Tibial artery (tissue), 4 donors: ENCODE results near the gene UBR3.

Experiments
- DNase-seq, 2 donors: peaks; one replicate each; pipeline ENCODE4 v3.0.0-alpha.2; 2019
- H3K27ac ChIP-seq, 2 donors: fragments of 200-600 bp; sonication (generic) in 1 of 2; 1 replicate in 1 of 2; 2 replicates in 1 of 2; pipeline ENCODE4 v1.5.1; 2018 to 2019; ENCODE audit warnings: mild to moderate bottlenecking in 1 of 2
- H3K27me3 ChIP-seq, 2 donors: fragments of 200-600 bp; sonication (generic) in 1 of 2; one replicate each; pipeline versions ENCODE4 v1.5.1 to v1.6.0; 2016 to 2019
- H3K36me3 ChIP-seq, 3 donors: fragments of 200-600 bp; sonication (generic) in 2 of 3; one replicate each; pipeline ENCODE4 v1.5.1; 2016 to 2019; ENCODE audit warnings: mild to moderate bottlenecking in 2 of 3
- H3K4me1 ChIP-seq, 4 donors: fragments of 200-600 bp; sonication (generic) in 2 of 4; 1 replicate in 3 of 4; 2 replicates in 1 of 4; pipeline ENCODE4 v1.5.1; 2016 to 2019
- H3K4me3 ChIP-seq, 2 donors: fragments of 200-600 bp; sonication (generic) in 1 of 2; 1 replicate in 1 of 2; 2 replicates in 1 of 2; pipeline ENCODE4 v1.5.1; 2018 to 2019; ENCODE audit warnings: mild to moderate bottlenecking in 2 of 2
- H3K9me3 ChIP-seq, 3 donors: fragments of 200-600 bp; sonication (generic) in 1 of 3; one replicate each; pipeline ENCODE4 v1.5.1; 2016 to 2019
- CTCF ChIP-seq, 2 experiments: fragments of 200-600 bp in 1 of 2; fragments of 450-650 bp in 1 of 2; IDR thresholded peaks; one replicate each; pipeline ENCODE4 v1.5.1; 2017 to 2019; ENCODE audit warnings: antibody characterized with exemption in 2 of 2, mild to moderate bottlenecking in 1 of 2, moderate library complexity in 1 of 2
- intact Hi-C: fragments of 100-400 bp; cut with DNase I; formaldehyde crosslinking; loops from one replicate; pipeline ENCODE4 v1.15.0; 2023; ENCODE audit warnings: low total_unique reads

Gene UBR3

GRCh38 chr2:170077830-170078569, 250.7 kb downstream of the UBR3 start:
- H3K27ac ChIP-seq, result no peak overlapping the region
- no peaks in the 10 kb centered on the region for H3K27me3 ChIP-seq
- intact Hi-C loops, result no loop called here
- TF ChIP-seq CTCF (IDR thresholded peaks at IDR 0.05), result no peak
- H3K4me1 ChIP-seq, result peaks cover 0 to 5% (median 0%) of the 10 kb centered on the region in 4 donors
- no peak overlapping the region for H3K4me3 ChIP-seq
- H3K9me3 ChIP-seq, result no peaks in the 10 kb centered on the region
- DNase-seq, result no peak
- peaks cover 36 to 49% (median 37%) of the 10 kb centered on the region in 3 donors for H3K36me3 ChIP-seq

- intact Hi-C loops, result loop anchor here (10.0 kb wide), 1 partner anchor 150 kb away; no protein-coding TSS in a partner anchor
- no peak for TF ChIP-seq CTCF (IDR thresholded peaks at IDR 0.05)
- no peaks in the 10 kb centered on the region for H3K9me3 ChIP-seq
- no peaks in the 10 kb centered on the region for H3K27me3 ChIP-seq
- peaks cover 0 to 6% (median 0%) of the 10 kb centered on the region in 4 donors for H3K4me1 ChIP-seq
- H3K27ac ChIP-seq, result no peak overlapping the region
- H3K4me3 ChIP-seq, result no peak overlapping the region
- peaks cover 26 to 46% (median 39%) of the 10 kb centered on the region in 3 donors for H3K36me3 ChIP-seq
- DNase-seq, result no peak
These were observed 257.7 kb downstream of the UBR3 start for GRCh38 chr2:170084820-170085491.

GRCh38 chr2:170086117-170086688, 258.9 kb downstream of the UBR3 start:
- intact Hi-C loops, result loop anchor here (10.0 kb wide), 1 partner anchor 151 kb away; no protein-coding TSS in a partner anchor

GRCh38 chr2:170086751-170087412, 259.6 kb downstream of the UBR3 start:
- intact Hi-C loops, result loop anchor here (10.0 kb wide), 1 partner anchor 152 kb away; no protein-coding TSS in a partner anchor
- Histone ChIP-seq H3K9me3 (no peaks in the 10 kb centered on the region), H3K4me1 (peaks cover 0 to 6% (median 0%) of the 10 kb centered on the region in 4 donors), H3K27ac (no peak overlapping the region), H3K27me3 (no peaks in the 10 kb centered on the region), H3K4me3 (no peak overlapping the region), H3K36me3 (peaks cover 7 to 27% (median 20%) of the 10 kb centered on the region in 3 donors)
- DNase-seq, result no peak
- TF ChIP-seq CTCF (IDR thresholded peaks at IDR 0.05), result no peak

More at GRCh38 chr2:170086117-170086688, 258.9 kb downstream of the UBR3 start:
- no peaks in the 10 kb centered on the region for H3K9me3 ChIP-seq
- H3K27ac ChIP-seq, result no peak overlapping the region
- H3K4me1 ChIP-seq, result peaks cover 0 to 6% (median 0%) of the 10 kb centered on the region in 4 donors
- no peak overlapping the region for H3K4me3 ChIP-seq
- DNase-seq, result no peak
- peaks cover 14 to 33% (median 26%) of the 10 kb centered on the region in 3 donors for H3K36me3 ChIP-seq
- TF ChIP-seq CTCF (IDR thresholded peaks at IDR 0.05), result no peak
- H3K27me3 ChIP-seq, result no peaks in the 10 kb centered on the region

GRCh38 chr2:170087413-170087793, 260.1 kb downstream of the UBR3 start:
- peaks cover 0 to 4% (median 0%) of the 10 kb centered on the region in 3 donors for H3K9me3 ChIP-seq
- no peak for TF ChIP-seq CTCF (IDR thresholded peaks at IDR 0.05)
- H3K36me3 ChIP-seq, result peaks cover 2 to 21% (median 16%) of the 10 kb centered on the region in 3 donors
- no peaks in the 10 kb centered on the region for H3K27me3 ChIP-seq
- no peak for DNase-seq
- H3K4me1 ChIP-seq, result peaks cover 0 to 6% (median 0%) of the 10 kb centered on the region in 4 donors
- H3K27ac ChIP-seq, result no peak overlapping the region
- H3K4me3 ChIP-seq, result no peak overlapping the region
- intact Hi-C loops, result loop anchor here (10.0 kb wide), 1 partner anchor 153 kb away; no protein-coding TSS in a partner anchor
